Stimulated activated CD8-positive, alpha-beta memory T cell treated with anti-CD3 and anti-CD28 coated beads, Interleukin-7, amount 100 ng/mL, for 48 hours (primary cell): ENCODE measurements around the gene PGAP6.
"Not testable (repeated sequence)": the region's sequence is repeated elsewhere in the genome, so short reads cannot be mapped to it uniquely, and the experiment has no call there.

Experiments used
- DNase-seq, 2 donors: peaks; one replicate each; pipeline ENCODE4 v3.0.0-alpha.2; 2020; ENCODE audit warnings: low read depth in 1 of 2; ENCODE audit errors: extremely low read depth in 1 of 2

The PGAP6 gene

GRCh38 chr16:368388-369158 is 13.2 kb downstream of the PGAP6 start:
- no peak for DNase-seq

DNA sequence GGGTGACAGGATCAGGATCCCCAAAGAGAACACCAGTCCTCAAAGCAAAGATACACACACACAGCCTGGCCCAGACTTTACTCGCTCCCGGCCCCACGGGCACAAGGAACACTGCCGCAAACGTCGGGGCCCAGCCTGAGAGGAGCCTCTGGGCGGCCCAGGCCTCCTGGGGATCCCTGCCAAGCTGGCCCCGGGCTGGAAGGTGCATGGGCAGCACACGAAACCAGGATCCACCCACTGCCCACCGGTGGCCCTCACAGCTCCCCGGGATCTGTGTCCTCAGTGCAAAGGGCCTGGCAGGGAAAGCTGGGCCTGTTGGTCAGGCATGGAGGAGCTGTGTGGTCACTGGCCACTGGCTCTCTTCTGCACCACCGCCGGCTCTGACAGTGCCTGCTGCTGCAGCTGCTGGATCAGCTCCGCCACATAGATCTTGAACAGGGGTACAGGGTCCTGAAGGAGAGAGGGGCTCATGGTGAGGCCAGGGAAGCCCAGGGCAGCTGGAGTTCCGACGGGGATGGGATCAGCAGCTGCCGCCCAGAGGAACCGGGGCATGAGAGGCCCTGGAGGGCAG is 14.4 kb downstream of the PGAP6 start:
- no peak for DNase-seq

- no peak for DNase-seq
Measured at GRCh38 chr16:366476-366875, 15.3 kb downstream of the PGAP6 start.

- no peak for DNase-seq
Measured at GRCh38 chr16:364595-365491, 16.9 kb downstream of the PGAP6 start.

DNA sequence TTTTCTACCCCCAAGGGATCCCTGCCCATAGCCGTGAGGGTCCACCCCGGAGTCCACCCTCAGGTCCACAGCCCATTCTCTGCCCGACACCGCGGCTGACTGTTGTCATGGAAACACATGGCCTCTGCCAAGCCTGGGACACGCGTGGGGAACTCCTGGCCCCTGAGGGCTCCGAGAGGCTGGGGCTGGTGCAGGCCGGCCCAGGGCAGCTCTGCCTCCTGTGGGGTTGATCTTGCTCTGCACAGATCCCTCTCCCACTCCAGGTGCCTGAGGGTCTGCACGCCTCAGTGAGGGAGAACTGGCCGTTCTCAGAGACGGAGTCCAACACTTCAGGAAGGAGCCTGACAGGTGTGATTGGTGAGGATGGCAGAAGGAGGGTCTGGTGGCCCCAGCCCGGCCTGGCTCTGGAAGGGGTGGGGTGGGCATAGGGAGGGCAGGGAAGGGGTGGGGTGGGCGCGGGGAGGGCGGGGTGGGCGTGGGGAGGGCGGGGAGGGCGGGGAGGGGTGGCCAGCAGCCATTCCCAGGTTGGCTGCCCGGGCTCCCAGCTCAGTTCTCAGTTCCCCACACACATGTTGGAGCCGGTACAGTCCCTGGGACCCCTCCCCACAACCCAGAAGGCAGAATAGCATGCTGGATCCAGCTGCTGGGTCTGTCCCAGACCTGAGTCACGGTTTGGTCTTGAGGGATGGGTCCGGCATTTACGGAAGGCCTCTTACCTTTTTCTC is 17.9 kb downstream of the PGAP6 start:
- DNase-seq = no peak

DNA sequence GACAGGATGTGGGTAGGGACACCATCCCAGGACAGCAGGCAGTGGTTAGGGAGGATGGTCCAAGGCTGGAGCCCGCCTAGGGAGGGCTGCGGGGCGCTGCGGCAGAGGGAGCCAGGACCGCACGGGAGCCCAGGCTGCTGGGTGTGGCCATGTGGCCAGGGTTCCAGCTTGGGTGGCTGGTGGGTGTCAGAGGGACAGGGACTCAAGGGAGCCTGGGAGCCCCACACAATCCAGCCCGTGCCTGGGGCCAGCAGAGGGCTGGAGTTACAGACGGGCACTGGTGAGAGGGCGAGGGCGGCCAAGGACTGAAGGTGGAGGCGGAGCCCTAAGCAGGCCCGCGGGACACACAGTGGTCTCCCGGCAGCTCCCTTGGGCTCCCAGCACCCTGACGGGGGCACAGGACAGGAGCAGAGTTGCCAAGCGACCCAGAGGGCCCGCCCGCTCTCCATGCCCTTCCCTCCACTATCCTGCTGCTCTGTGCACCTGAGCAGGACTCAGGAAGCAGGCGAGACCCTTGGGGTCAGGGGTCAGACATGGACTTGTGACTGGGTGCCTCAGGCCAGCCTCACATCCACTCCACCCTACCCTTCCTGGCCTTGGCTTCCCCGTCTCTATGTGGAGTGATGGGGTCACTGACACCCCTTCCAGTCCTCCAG is 18.5 kb downstream of the PGAP6 start:
- DNase-seq = no peak

DNA sequence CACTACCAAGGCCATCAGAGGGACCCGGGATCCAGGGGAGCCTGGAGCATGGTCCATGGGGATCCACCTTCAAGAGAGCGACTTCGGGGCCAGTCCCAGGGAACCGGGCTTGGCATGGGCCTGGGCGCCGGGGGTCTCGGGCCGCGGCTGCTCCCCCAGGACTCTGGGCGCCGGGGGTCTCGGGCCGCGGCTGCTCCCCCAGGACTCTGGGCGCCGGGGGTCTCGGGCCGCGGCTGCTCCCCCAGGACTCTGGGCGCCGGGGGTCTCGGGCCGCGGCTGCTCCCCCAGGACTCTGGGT is 19.1 kb downstream of the PGAP6 start:
- DNase-seq = not testable (repeated sequence)

- peak in 1 of 2 donors; percentile 60 for DNase-seq
Measured at GRCh38 chr16:361872-362701, 19.7 kb downstream of the PGAP6 start.

DNA sequence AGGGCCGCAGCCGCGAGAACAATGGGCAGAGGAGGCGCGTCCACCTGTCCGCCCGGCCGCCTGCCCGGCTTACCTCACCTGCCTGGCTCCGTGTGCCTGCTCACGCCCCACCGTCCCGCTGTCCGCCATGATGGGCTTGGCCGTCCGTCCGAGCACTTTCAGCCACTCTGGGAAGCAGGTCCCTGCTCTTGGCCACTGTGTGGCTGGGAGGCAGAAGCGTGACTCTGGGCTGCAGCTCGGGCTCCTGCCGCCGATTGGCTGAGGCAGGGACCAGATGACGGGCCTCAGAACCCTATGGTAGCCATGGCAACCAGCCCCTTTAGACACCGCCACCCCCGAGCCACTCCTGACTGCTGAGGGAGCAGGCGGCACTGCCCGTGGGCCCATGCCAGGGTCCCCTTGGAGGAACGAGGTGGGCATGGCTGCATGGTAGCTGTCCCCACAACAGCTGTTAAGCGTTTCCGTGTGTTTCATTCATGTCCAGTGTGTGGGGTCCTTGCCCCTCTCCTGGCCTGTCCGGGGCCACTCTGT is 20.4 kb downstream of the PGAP6 start:
- no peak for DNase-seq

GRCh38 chr16:360698-361336 is 21.0 kb downstream of the PGAP6 start:
- DNase-seq = no peak

DNA sequence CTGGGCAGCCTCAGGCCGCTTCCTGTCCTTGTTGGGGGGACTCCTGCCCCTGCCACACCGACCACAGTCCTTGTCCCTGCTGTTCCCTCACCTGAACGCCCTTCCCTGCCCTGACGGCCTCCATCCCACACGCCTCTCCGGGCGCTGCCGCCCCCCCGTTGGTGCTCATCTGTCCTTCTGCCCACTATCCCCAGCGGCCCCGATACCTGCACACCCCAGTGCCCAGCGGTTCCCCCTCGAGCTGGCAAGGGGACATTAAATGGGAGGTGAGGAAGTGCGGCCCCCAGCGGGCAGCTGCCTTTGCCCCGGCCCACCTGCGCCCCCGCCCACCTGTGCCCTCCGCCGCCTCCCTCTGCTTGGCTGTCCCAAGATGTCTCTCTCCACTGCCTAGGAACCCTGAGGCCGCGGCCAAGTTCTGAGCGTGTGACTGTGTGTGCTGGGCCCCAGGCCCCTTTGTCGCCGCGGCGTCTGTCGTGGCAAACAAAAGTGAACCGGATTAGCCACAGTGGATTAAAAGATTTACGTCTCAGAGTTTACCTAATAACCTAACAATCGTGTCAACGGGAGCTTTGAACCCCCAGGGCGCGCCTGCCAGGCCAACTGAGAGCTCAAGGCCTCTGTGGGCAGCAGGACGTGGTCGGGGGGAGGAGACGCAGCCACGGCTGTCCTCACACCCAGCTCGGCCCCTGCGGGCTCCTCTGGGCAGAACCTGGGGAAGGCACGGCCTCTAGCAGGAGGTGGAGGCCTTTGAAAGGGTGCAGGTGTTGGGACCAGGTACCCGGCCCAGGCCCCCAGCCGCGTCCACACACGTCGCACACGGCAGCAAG is 21.7 kb downstream of the PGAP6 start:
- no peak for DNase-seq

GRCh38 chr16:359067-359763 is 22.6 kb downstream of the PGAP6 start:
- DNase-seq = no peak

DNA sequence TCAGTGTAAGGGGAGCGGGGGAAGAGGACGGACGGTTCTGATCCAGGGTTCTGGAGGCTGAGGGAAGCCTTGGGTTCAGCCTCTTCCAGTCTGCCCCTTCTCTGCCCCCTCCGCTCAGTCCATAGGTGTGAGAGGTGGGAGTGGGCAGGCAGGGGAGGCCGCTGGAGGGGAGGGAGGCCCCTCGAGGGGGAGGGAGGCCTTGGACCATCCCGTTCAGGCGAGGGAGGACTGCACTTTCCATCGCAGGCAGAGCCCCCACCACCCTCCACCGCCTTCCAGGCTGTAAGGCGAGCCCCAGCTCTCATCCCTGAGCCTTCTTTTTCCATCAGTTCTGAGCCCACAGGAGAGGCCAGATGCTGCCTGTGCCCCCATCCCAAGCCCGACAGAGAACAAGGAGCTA is 25.0 kb downstream of the PGAP6 start:
- DNase-seq = no peak

- no peak for DNase-seq
Measured at GRCh38 chr16:354971-355461, 26.8 kb downstream of the PGAP6 start.

DNA sequence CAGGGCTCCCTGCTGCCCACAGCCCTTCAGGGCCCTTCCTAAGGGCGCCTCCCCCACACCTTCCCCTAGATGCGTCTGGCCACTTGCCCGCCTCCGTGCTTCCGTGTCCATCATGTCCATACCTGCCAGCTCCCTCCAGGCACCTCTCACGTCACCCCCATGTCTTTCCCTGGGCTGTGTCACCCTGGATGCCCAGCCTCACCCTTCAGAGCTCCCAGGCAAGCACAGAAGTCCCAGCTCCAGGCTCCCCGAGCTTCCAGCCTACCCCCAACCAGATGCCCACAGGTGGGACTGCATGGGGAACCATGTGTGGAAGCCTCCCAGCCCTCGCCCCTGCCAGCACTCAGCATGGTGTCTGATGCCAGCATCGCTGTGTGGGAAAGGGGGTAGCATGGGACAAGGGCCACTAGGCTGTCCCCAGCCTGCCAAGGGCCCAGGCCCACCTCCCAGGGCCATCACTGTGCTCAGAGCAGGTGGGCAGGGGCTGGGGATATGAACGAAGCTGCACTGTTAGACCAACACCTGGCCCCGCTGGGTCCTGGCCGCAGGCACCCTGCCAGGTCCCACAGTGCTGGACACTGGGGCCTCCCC is 27.4 kb downstream of the PGAP6 start:
- no peak for DNase-seq

- DNase-seq = no peak
Measured at GRCh38 chr16:353404-354290, 28.1 kb downstream of the PGAP6 start.
